Progenitor cell of endocrine pancreas (in vitro differentiated cells): ENCODE results near the gene FURIN. TPM values are rescaled to one million over a fixed set of nuclear protein-coding genes. Genes with fewer than 3 reads are reported as not detected.
"Not testable (repeated sequence)": the region's sequence is repeated elsewhere in the genome, so short reads cannot be mapped to it uniquely, and the experiment has no call there.

Experiments used
- DNase-seq: peaks from one replicate; pipeline ENCODE4 v3.0.0; 2021; ENCODE audit warnings: low spot score; ENCODE audit not compliant: unreplicated experiment
- H3K27ac Mint-ChIP-seq: 2 replicates; pipeline ENCODE4 v1.8.0; 2021; ENCODE audit warnings: mild to moderate bottlenecking, moderate library complexity, mixed read lengths
- H3K27me3 Mint-ChIP-seq: 2 replicates; pipeline ENCODE4 v1.8.0; 2021; ENCODE audit warnings: mixed read lengths
- H3K36me3 Mint-ChIP-seq: 2 replicates; pipeline ENCODE4 v1.8.0; 2022; ENCODE audit warnings: mixed read lengths; ENCODE audit not compliant: insufficient read depth
- H3K4me1 Mint-ChIP-seq: 2 replicates; pipeline ENCODE4 v1.8.0; 2021; ENCODE audit warnings: low read depth, mixed read lengths
- H3K4me3 Mint-ChIP-seq: 2 replicates; pipeline ENCODE4 v1.8.0; 2021; ENCODE audit warnings: low read depth, mild to moderate bottlenecking, moderate library complexity, mixed read lengths
- H3K9me3 Mint-ChIP-seq: 2 replicates; pipeline ENCODE4 v1.8.0; 2021; ENCODE audit warnings: low read depth, mixed read lengths
- total RNA-seq: library from RNA; stranded (reverse); gene quantifications from 2 replicates; pipeline ENCODE4 v1.2.1, GENCODE V29; 2021
- TF ChIP-seq, protein P1 (sequence below): fragments of 200-600 bp; sonication (generic); IDR thresholded peaks from one replicate; pipeline ENCODE4 v1.5.0; 2021; ENCODE audit warnings: antibody characterized with exemption, mild to moderate bottlenecking; ENCODE audit not compliant: unreplicated experiment

The FURIN gene
- total RNA-seq, 1 donor from 2014 or later, result 64.8 TPM

DNA sequence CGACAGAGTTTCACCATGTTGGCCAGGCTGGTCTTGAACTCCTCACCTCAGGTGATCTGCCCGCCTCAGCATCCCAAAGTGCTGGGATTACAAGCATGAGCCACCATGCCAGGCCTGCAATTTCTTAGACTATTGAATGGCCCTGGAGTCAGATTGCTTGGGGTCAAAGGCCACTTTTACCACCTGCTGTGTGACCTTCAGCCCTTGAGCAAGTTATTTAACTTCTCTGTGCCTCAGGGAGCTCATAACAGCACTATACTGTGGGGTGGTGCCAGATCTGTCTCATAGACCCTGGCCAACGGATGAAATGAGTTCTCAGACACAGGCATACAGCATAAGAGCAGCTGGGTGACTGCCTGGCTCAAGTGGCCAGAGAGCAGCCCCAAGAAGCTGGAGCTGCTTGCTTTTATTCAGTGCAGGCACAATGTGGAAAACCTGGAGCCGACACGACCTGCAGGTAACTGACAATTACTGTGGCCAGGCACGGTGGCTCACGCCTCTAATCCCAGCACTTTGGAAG is 44.9 kb upstream of the FURIN start:
- Mint-ChIP-seq H3K27ac (no peak overlapping the region), H3K36me3 (no peaks in the 10 kb centered on the region), H3K4me3 (no peak overlapping the region), H3K9me3 (peaks cover 7% of the 10 kb centered on the region), H3K27me3 (peaks cover 5% of the 10 kb centered on the region), H3K4me1 (peaks cover 10% of the 10 kb centered on the region)
- TF ChIP-seq, protein P1, sequence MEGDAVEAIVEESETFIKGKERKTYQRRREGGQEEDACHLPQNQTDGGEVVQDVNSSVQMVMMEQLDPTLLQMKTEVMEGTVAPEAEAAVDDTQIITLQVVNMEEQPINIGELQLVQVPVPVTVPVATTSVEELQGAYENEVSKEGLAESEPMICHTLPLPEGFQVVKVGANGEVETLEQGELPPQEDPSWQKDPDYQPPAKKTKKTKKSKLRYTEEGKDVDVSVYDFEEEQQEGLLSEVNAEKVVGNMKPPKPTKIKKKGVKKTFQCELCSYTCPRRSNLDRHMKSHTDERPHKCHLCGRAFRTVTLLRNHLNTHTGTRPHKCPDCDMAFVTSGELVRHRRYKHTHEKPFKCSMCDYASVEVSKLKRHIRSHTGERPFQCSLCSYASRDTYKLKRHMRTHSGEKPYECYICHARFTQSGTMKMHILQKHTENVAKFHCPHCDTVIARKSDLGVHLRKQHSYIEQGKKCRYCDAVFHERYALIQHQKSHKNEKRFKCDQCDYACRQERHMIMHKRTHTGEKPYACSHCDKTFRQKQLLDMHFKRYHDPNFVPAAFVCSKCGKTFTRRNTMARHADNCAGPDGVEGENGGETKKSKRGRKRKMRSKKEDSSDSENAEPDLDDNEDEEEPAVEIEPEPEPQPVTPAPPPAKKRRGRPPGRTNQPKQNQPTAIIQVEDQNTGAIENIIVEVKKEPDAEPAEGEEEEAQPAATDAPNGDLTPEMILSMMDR, result no peak
- DNase-seq, result no peak

- not testable (repeated sequence) for H3K4me3 Mint-ChIP-seq, H3K27me3 Mint-ChIP-seq, H3K9me3 Mint-ChIP-seq, H3K36me3 Mint-ChIP-seq, H3K4me1 Mint-ChIP-seq, DNase-seq
- H3K27ac Mint-ChIP-seq, result peak overlapping the region; percentile 69
Observed at GRCh38 chr15:90825115-90825899, 43.1 kb upstream of the FURIN start.

- H3K27ac Mint-ChIP-seq, DNase-seq, H3K4me3 Mint-ChIP-seq, H3K9me3 Mint-ChIP-seq, H3K4me1 Mint-ChIP-seq, H3K36me3 Mint-ChIP-seq, H3K27me3 Mint-ChIP-seq: not testable (repeated sequence)
Observed at GRCh38 chr15:90826206-90826885, 42.0 kb upstream of the FURIN start.

- TF ChIP-seq, protein P1, result no peak
- peaks cover 4% of the 10 kb centered on the region for H3K27me3 Mint-ChIP-seq
Observed at GRCh38 chr15:90826886-90827435, 41.4 kb upstream of the FURIN start.

DNA sequence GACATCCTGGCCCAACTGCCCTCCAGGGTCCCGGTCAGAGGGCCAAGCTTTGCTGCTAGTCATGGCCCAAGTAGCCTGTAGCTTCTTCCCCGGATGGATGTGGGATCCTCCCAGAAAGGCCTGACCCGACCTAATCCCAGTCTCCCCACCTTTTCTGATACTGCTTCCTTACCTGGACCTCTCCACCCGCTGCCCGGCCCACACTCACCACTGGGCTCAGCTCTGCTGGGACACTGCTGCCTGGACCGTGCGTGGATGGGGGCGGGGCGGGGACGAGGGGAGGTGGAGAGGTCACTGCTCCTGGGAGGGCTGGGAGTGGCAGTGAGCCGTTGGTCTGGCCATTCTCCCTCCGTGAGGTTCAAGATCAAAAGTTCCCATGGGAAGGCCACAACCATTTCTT is 40.3 kb upstream of the FURIN start:
- TF ChIP-seq, protein P1, result no peak
- DNase-seq, result no peak
- Mint-ChIP-seq H3K27me3 (peaks cover 4% of the 10 kb centered on the region), H3K36me3 (no peaks in the 10 kb centered on the region), H3K4me1 (peaks cover 8% of the 10 kb centered on the region), H3K27ac (no peak overlapping the region), H3K9me3 (peaks cover 7% of the 10 kb centered on the region), H3K4me3 (no peak overlapping the region)

More at GRCh38 chr15:90826886-90827435, 41.4 kb upstream of the FURIN start:
- no peak overlapping the region for H3K4me3 Mint-ChIP-seq
- H3K4me1 Mint-ChIP-seq, result peaks cover 10% of the 10 kb centered on the region
- no peaks in the 10 kb centered on the region for H3K36me3 Mint-ChIP-seq
- no peak for DNase-seq
- H3K9me3 Mint-ChIP-seq, result peaks cover 7% of the 10 kb centered on the region
- H3K27ac Mint-ChIP-seq, result no peak overlapping the region

DNA sequence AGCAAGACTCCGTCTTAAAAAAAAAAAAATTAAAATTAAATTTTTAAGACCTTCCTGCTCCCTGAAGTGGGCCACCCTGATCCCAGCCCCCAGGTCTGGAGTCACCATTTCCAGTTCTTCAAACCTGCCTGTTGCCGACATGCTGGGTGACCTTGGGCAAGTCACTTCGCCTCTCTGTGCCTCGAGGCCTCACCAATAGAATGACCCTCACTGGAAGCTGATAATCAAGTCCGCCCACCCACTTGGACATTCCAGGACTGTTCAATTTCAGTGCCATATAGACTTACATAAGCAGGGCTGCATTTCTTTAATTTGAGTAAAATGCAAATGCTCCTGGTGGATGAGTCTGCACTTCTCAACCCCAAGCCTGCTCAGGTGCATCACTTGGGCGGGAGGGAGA is 39.3 kb upstream of the FURIN start:
- DNase-seq, result no peak
- H3K27ac Mint-ChIP-seq, result no peak overlapping the region
- TF ChIP-seq, protein P1, result no peak
- peaks cover 7% of the 10 kb centered on the region for H3K4me1 Mint-ChIP-seq
- H3K4me3 Mint-ChIP-seq, result no peak overlapping the region
- peaks cover 7% of the 10 kb centered on the region for H3K9me3 Mint-ChIP-seq
- no peaks in the 10 kb centered on the region for H3K36me3 Mint-ChIP-seq
- H3K27me3 Mint-ChIP-seq, result peaks cover 4% of the 10 kb centered on the region
